22Rv1 (cell line): ENCODE measurements around the gene ATL1.

ENCODE experiments used
- ZFX ChIP-seq: fragments of 450-650 bp; IDR thresholded peaks from 2 replicates; pipeline ENCODE4 v1.6.1; 2017; ENCODE audit warnings: antibody characterized with exemption, borderline replicate concordance
- TF ChIP-seq, protein P1 (sequence below): fragments of 450-650 bp; IDR thresholded peaks from 2 replicates; pipeline ENCODE4 v1.5.1; 2017; ENCODE audit warnings: mild to moderate bottlenecking

DNA sequence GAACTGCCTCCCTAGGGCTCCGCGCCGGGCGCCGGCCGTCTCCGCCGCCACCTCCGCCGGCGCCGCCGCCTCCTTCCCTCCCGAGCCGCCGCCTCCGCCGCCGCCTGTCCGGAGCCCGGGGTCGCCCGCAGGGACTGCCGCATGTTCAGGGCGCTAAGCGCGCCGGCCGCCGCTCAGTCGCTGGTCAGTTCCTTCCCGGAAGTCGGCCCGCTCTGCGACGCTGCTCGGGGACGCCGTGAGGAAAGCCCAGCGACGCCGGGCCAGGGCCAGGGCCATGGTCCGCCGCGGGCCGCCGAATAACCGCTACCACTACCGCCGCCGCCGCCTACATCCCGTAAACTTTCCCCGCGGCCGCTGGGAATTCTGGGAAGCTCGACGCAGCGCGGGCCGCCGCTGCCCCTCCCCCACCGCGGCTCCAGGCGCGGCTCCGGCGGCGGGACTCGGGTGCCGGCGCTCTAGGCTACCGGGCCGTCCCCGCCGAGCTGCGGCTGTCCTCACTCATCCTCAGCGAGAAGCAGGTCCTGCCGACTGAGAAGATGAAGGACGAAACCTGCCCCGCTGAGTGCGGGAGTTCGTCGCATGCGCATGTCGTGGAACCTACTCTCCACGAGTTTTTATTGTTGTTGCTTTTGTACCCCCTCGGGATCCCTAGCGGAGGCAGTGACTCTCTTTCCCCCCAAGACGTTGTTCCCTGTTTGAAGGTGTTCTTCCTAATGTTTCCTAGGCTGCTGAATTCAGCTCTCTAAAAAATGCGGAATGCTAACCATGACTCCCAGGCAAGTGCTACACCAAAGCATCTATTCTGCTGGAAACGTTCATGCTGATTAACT lies 108.3 kb downstream of the ATL1 start, which contains the start of gene SAV1:
- TF ChIP-seq, protein P1, sequence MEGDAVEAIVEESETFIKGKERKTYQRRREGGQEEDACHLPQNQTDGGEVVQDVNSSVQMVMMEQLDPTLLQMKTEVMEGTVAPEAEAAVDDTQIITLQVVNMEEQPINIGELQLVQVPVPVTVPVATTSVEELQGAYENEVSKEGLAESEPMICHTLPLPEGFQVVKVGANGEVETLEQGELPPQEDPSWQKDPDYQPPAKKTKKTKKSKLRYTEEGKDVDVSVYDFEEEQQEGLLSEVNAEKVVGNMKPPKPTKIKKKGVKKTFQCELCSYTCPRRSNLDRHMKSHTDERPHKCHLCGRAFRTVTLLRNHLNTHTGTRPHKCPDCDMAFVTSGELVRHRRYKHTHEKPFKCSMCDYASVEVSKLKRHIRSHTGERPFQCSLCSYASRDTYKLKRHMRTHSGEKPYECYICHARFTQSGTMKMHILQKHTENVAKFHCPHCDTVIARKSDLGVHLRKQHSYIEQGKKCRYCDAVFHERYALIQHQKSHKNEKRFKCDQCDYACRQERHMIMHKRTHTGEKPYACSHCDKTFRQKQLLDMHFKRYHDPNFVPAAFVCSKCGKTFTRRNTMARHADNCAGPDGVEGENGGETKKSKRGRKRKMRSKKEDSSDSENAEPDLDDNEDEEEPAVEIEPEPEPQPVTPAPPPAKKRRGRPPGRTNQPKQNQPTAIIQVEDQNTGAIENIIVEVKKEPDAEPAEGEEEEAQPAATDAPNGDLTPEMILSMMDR = 0 out of 2 replicates have a peak, but pooled peaks have one; percentile 2
- no peak for TF ChIP-seq ZFX
